Nephron progenitor cell (in vitro differentiated cells): ENCODE measurements around the gene ADAR.

ENCODE experiments used
- DNase-seq: peaks from one replicate; pipeline ENCODE4 v3.0.0; 2021
- H3K27ac Mint-ChIP-seq: 2 replicates; pipeline ENCODE4 v1.8.0; 2021; ENCODE audit warnings: mild to moderate bottlenecking, moderate library complexity, mixed read lengths
- H3K27me3 Mint-ChIP-seq: 2 replicates; pipeline ENCODE4 v1.8.0; 2021; ENCODE audit warnings: mild to moderate bottlenecking, low read depth, mixed read lengths; ENCODE audit not compliant: poor library complexity
- H3K36me3 Mint-ChIP-seq: 2 replicates; pipeline ENCODE4 v1.8.0; 2021; ENCODE audit warnings: low read depth, mixed read lengths
- H3K4me1 Mint-ChIP-seq: 2 replicates; pipeline ENCODE4 v1.8.0; 2021; ENCODE audit warnings: mixed read lengths
- H3K4me3 Mint-ChIP-seq: 2 replicates; pipeline ENCODE4 v1.8.0; 2021; ENCODE audit warnings: mild to moderate bottlenecking, moderate library complexity, mixed read lengths
- H3K9me3 Mint-ChIP-seq: 2 replicates; pipeline ENCODE4 v1.8.0; 2021; ENCODE audit warnings: mild to moderate bottlenecking, moderate library complexity, mixed read lengths
- TF ChIP-seq, protein P1 (sequence below): fragments of 200-600 bp; sonication (generic); IDR thresholded peaks from 2 replicates; pipeline ENCODE4 v1.5.0; 2021; ENCODE audit warnings: antibody characterized with exemption

Gene ADAR

DNA sequence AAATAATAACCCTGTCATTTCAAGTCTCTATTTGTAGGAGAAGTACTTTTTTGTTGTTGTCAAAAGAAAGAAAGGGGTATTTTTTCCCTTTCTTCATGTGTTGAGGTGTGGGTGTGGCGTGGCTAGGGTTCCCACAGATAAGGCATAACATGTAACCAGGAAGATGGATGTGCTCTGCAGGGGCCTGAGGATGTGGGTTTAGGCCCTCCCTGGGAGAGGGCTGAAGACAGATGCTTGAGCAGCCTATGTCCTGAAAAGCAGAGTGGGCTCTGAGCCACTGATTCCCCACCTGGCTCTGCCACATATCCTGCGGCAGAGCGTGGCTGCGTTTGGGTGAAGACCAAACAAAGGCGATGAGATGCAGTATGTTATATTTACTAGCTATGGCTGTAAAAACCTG is 13.9 kb upstream of the ADAR start:
- H3K27me3 Mint-ChIP-seq, result no peaks in the 10 kb centered on the region
- peak overlapping the region; percentile 55 for H3K27ac Mint-ChIP-seq
- no peaks in the 10 kb centered on the region for H3K9me3 Mint-ChIP-seq
- TF ChIP-seq, protein P1, sequence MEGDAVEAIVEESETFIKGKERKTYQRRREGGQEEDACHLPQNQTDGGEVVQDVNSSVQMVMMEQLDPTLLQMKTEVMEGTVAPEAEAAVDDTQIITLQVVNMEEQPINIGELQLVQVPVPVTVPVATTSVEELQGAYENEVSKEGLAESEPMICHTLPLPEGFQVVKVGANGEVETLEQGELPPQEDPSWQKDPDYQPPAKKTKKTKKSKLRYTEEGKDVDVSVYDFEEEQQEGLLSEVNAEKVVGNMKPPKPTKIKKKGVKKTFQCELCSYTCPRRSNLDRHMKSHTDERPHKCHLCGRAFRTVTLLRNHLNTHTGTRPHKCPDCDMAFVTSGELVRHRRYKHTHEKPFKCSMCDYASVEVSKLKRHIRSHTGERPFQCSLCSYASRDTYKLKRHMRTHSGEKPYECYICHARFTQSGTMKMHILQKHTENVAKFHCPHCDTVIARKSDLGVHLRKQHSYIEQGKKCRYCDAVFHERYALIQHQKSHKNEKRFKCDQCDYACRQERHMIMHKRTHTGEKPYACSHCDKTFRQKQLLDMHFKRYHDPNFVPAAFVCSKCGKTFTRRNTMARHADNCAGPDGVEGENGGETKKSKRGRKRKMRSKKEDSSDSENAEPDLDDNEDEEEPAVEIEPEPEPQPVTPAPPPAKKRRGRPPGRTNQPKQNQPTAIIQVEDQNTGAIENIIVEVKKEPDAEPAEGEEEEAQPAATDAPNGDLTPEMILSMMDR, result no peak
- no peak for DNase-seq
- H3K4me1 Mint-ChIP-seq, result peaks cover 14% of the 10 kb centered on the region
- no peak overlapping the region for H3K4me3 Mint-ChIP-seq
- H3K36me3 Mint-ChIP-seq, result peaks cover 7% of the 10 kb centered on the region

DNA sequence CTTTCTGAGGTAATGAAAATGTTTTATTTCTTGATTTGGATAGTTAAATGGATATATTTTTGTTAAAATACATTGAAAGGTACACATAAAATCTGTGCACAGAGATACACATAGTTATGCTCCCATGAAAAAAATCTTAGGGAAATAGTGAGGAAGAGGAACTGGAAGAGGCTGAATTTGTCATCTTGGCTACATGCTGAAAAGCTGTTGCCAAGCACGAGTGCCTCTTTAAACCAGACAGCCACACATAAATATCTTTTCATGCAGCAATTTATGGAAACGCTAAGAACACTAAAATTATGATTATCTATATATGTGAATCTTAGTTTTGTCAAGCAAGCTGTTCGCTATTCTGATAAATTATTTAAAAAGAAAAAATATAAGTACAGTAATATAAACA is 12.8 kb upstream of the ADAR start:
- TF ChIP-seq, protein P1, result no peak
- no peaks in the 10 kb centered on the region for H3K27me3 Mint-ChIP-seq
- no peak overlapping the region for H3K27ac Mint-ChIP-seq
- peaks cover 5% of the 10 kb centered on the region for H3K4me1 Mint-ChIP-seq
- no peaks in the 10 kb centered on the region for H3K9me3 Mint-ChIP-seq
- no peak overlapping the region for H3K4me3 Mint-ChIP-seq
- peaks cover 7% of the 10 kb centered on the region for H3K36me3 Mint-ChIP-seq
- DNase-seq, result no peak

DNA sequence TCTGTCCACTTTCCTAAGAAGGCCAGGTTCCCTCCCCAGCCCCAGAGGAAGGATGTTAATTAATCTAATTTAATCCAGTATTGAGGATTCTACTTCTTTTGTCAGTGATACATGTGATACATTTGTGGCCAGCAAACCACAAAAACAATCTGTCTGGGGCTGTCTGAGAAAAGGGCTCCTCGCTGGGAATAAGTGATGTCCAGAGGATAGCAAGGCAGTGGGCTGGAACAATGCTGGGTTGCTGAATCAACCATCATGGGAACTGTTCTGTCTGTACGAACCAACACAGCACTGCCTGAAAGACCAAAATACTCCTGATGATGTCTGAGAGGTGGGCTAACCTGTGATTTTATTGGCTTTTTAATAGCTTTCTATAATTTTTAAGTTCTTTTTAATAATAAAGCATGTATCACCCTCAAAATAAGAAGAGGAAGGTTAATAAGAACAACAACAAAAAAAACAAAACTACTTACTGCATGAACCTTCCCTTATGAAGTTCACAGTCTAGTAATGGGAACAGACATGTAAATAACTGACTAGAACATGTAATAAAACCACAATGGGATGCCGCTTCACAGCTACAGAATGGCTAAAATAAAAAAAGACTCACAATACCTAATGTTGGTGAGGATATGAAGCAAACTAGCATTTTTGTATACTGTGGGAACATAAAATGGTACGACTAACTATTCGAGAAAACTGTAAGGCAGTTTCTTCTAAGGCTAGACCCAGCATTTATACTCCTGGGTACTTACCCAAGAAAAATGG is 11.4 kb upstream of the ADAR start:
- Mint-ChIP-seq H3K36me3 (peaks cover 7% of the 10 kb centered on the region), H3K4me1 (no peaks in the 10 kb centered on the region), H3K9me3 (no peaks in the 10 kb centered on the region), H3K4me3 (no peak overlapping the region), H3K27me3 (no peaks in the 10 kb centered on the region), H3K27ac (no peak overlapping the region)
- TF ChIP-seq, protein P1, result no peak
- DNase-seq, result no peak

DNA sequence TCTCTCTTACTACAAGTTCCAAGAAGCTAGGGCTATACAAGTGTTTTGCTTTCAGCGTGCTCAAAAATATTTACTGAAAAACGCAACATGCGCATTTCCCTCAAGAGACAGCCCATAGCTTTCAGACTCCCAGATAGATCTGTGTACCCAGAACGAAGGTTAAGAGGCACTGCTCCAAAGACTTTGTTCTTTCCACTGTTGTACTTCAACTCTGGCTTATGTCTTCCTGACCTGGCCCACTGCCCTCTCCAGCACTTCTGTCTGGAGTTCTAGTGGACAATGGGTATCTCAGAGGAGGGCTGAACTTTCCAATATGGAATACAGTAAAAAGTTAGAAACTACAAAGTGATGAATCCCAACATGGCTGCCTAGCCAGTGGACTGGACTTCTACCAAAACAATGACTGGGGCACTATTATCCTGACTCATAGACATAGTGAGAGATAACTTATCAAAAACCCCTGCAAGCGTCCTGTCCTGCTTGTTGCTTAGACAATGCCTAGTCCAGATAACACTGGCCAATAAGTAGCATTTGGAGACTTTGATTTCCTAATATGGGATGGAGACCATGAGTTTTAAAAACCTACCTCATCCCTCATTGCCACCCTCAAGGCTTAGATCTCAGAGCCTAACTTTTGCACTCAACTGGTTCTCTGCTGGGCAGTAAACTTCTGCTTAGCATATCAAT is 8.8 kb upstream of the ADAR start:
- no peak overlapping the region for H3K27ac Mint-ChIP-seq
- no peaks in the 10 kb centered on the region for H3K9me3 Mint-ChIP-seq
- H3K4me1 Mint-ChIP-seq, result peaks cover 3% of the 10 kb centered on the region
- DNase-seq, result no peak
- no peaks in the 10 kb centered on the region for H3K27me3 Mint-ChIP-seq
- no peaks in the 10 kb centered on the region for H3K36me3 Mint-ChIP-seq
- no peak overlapping the region for H3K4me3 Mint-ChIP-seq
- TF ChIP-seq, protein P1, result no peak

DNA sequence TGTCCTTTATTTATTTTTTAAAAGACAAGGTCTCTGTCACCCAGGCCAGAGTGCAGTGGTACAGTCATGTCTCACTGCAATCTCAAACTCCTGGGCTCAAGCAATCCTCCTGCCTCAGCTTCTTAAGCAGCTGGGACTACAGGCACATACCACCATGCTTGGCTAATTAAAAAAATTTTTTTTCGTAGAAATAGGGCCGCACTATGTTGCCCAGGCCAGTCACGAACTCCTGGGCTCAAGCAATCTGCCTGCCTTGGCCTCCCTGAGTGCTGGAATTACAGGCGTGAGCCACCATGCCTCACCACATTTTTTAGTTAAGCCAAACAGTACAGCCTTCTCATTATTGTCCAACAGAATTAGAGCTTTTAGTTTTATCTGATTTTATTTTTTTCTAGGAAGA is 7.4 kb upstream of the ADAR start:
- H3K9me3 Mint-ChIP-seq, result no peaks in the 10 kb centered on the region
- DNase-seq, result no peak
- H3K4me3 Mint-ChIP-seq, result no peak overlapping the region
- no peaks in the 10 kb centered on the region for H3K27me3 Mint-ChIP-seq
- H3K4me1 Mint-ChIP-seq, result peaks cover 15% of the 10 kb centered on the region
- H3K27ac Mint-ChIP-seq, result no peak overlapping the region
- no peaks in the 10 kb centered on the region for H3K36me3 Mint-ChIP-seq
- TF ChIP-seq, protein P1, result no peak
